H1 (cell line): Measurements from ENCODE around the gene IFNG-AS1. TPM values are rescaled to one million over a fixed set of nuclear protein-coding genes. Genes with fewer than 3 reads are reported as not detected.

ENCODE experiments used
- CTCF ChIA-PET: fragments of 300-600 bp; sonication (Branson Sonifier 250); formaldehyde crosslinking; loops from one replicate; lab custom pipeline; 2021; ENCODE audit not compliant: partially characterized antibody; lab: Charles Lee
- POLR2A ChIA-PET: fragments of 300-600 bp; sonication (Branson Sonifier 250); formaldehyde crosslinking; loops from one replicate; lab custom pipeline; 2021; ENCODE audit warnings: inconsistent platforms; ENCODE audit not compliant: partially characterized antibody; lab: Charles Lee
- DNase-seq, 2 experiments: peaks; one replicate each; pipeline versions ENCODE4 v3.0.0 to v3.0.0-alpha.2; 2010 to 2022; ENCODE audit warnings: low spot score in 2 of 2, low read depth in 1 of 2, mixed read lengths in 1 of 2
- FAIRE-seq: peaks from 2 replicates; lab custom pipeline; 2011; peaks lifted over from hg19 to GRCh38; lab: Jason Lieb, UNC
- H2AFZ ChIP-seq: 2 replicates; pipeline ENCODE4 v1.8.1; 2012; ENCODE audit warnings: low read length, inconsistent platforms
- H2AK5ac ChIP-seq: 2 replicates; pipeline ENCODE4 v1.6.1; 2013; ENCODE audit warnings: low read depth, low read length
- H2BK120ac ChIP-seq: replicated peaks from 2 replicates; pipeline ENCODE3; 2013; ENCODE audit warnings: low read depth, low read length, inconsistent platforms
- H2BK12ac ChIP-seq: 2 replicates; pipeline ENCODE4 v1.6.1; 2013; ENCODE audit warnings: low read depth, low read length
- H2BK15ac ChIP-seq: 2 replicates; pipeline ENCODE4 v1.6.1; 2013; ENCODE audit warnings: low read length
- H2BK20ac ChIP-seq: 2 replicates; pipeline ENCODE4 v1.6.1; 2013; ENCODE audit warnings: low read length
- H2BK5ac ChIP-seq: 2 replicates; pipeline ENCODE4 v1.6.1; 2013; ENCODE audit warnings: low read depth, low read length
- H3K14ac ChIP-seq: 2 replicates; pipeline ENCODE4 v1.6.1; 2013; ENCODE audit warnings: inconsistent platforms; ENCODE audit not compliant: insufficient read length
- H3K18ac ChIP-seq: 2 replicates; pipeline ENCODE4 v1.6.1; 2013; ENCODE audit warnings: low read length; ENCODE audit errors: extremely low read depth
- H3K23ac ChIP-seq: 2 replicates; pipeline ENCODE4 v1.6.1; 2013; ENCODE audit warnings: inconsistent platforms; ENCODE audit not compliant: insufficient read length
- H3K23me2 ChIP-seq: 2 replicates; pipeline ENCODE4 v1.6.1; 2013; ENCODE audit warnings: low read depth, low read length
- H3K27ac ChIP-seq: 2 replicates; pipeline ENCODE4 v1.6.1; 2011; ENCODE audit warnings: low read depth, low read length, inconsistent platforms
- H3K27me3 ChIP-seq, 4 experiments: replicated peaks in 1 of 4; 1 replicate in 1 of 4; 2 replicates in 3 of 4; pipeline versions ENCODE4 v1.6.1 to v1.8.1; 2011 to 2013; ENCODE audit warnings: low read length in 3 of 4, mild to moderate bottlenecking in 3 of 4, inconsistent platforms in 2 of 4, mixed read lengths in 2 of 4, moderate library complexity in 1 of 4; ENCODE audit not compliant: control insufficient read depth in 3 of 4, insufficient read depth in 3 of 4; ENCODE audit errors: extremely low read depth in 1 of 4
- H3K36me3 ChIP-seq, 4 experiments: 2 replicates each; pipeline versions ENCODE4 v1.6.1 to v1.8.1; 2011 to 2013; ENCODE audit warnings: mild to moderate bottlenecking in 4 of 4, low read length in 3 of 4, moderate library complexity in 2 of 4, control low read depth in 1 of 4, inconsistent platforms in 1 of 4; ENCODE audit not compliant: insufficient read depth in 4 of 4, control insufficient read depth in 2 of 4
- H3K4ac ChIP-seq: replicated peaks from 2 replicates; pipeline ENCODE3; 2013; ENCODE audit warnings: low read length, low read depth, mixed read lengths, inconsistent platforms; ENCODE audit not compliant: insufficient read length
- H3K4me1 ChIP-seq, 4 experiments: replicated peaks in 1 of 4; 1 replicate in 1 of 4; 2 replicates in 3 of 4; pipeline versions ENCODE4 v1.6.1 to v1.8.1; 2011 to 2013; ENCODE audit warnings: low read length in 3 of 4, inconsistent platforms in 2 of 4, mixed read lengths in 1 of 4; ENCODE audit not compliant: insufficient read depth in 4 of 4, control insufficient read depth in 3 of 4
- H3K4me2 ChIP-seq, 2 experiments: 2 replicates each; pipeline versions ENCODE4 v1.6.1 to v1.8.1; 2011 to 2013; ENCODE audit warnings: low read depth in 2 of 2, low read length in 2 of 2, control low read depth in 1 of 2, inconsistent platforms in 1 of 2, mild to moderate bottlenecking in 1 of 2; ENCODE audit not compliant: insufficient read depth in 1 of 2
- H3K4me3 ChIP-seq, 4 experiments: fragments of 200-600, 300-600 bp in 1 of 4; sonication (generic), shearing (Covaris generic), sonication (Bioruptor Twin) in 1 of 4; 2 replicates each; pipeline versions ENCODE4 v1.5.1 to v1.8.1; 2011 to 2016; ENCODE audit warnings: low read length in 4 of 4, low read depth in 3 of 4, control low read depth in 2 of 4, inconsistent platforms in 2 of 4, mild to moderate bottlenecking in 2 of 4, mixed read lengths in 1 of 4, moderate library complexity in 1 of 4; ENCODE audit not compliant: insufficient read depth in 2 of 4; ENCODE audit errors: extremely low read depth in 1 of 4
- H3K56ac ChIP-seq: replicated peaks from 2 replicates; pipeline ENCODE3; 2013; ENCODE audit warnings: low read depth, mild to moderate bottlenecking, mixed read lengths, low read length, inconsistent platforms; ENCODE audit not compliant: insufficient read length
- H3K79me1 ChIP-seq: 2 replicates; pipeline ENCODE4 v1.6.1; 2013; ENCODE audit warnings: low read depth, low read length, control low read depth
- H3K79me2 ChIP-seq, 2 experiments: 2 replicates each; pipeline versions ENCODE4 v1.6.1 to v1.8.1; 2012 to 2013; ENCODE audit warnings: low read length in 2 of 2, mild to moderate bottlenecking in 2 of 2, inconsistent platforms in 1 of 2; ENCODE audit not compliant: insufficient read depth in 2 of 2, control insufficient read depth in 1 of 2
- H3K9ac ChIP-seq, 4 experiments: replicated peaks in 1 of 4; 1 replicate in 1 of 4; 2 replicates in 3 of 4; pipeline versions ENCODE4 v1.6.1 to v1.8.1; 2011 to 2013; ENCODE audit warnings: low read depth in 3 of 4, low read length in 3 of 4, control low read depth in 2 of 4, mild to moderate bottlenecking in 2 of 4, moderate library complexity in 2 of 4, inconsistent platforms in 1 of 4; ENCODE audit errors: extremely low read depth in 1 of 4
- H3K9me3 ChIP-seq, 2 experiments: 2 replicates each; pipeline versions ENCODE4 v1.6.1 to v1.8.1; 2012 to 2013; ENCODE audit warnings: mild to moderate bottlenecking in 2 of 2, moderate library complexity in 2 of 2, control low read depth in 1 of 2, inconsistent platforms in 1 of 2, low read depth in 1 of 2, low read length in 1 of 2, mixed read lengths in 1 of 2; ENCODE audit not compliant: insufficient read depth in 2 of 2
- H4K20me1 ChIP-seq, 2 experiments: replicated peaks in 1 of 2; 2 replicates each; pipeline versions ENCODE3 to v1.8.1; 2011 to 2013; ENCODE audit warnings: inconsistent platforms in 2 of 2, low read length in 2 of 2, mild to moderate bottlenecking in 1 of 2; ENCODE audit not compliant: insufficient read depth in 2 of 2, control insufficient read depth in 1 of 2
- H4K5ac ChIP-seq: 2 replicates; pipeline ENCODE4 v1.6.1; 2013; ENCODE audit warnings: low read length, low read depth, mixed read lengths, inconsistent platforms; ENCODE audit not compliant: insufficient read length
- H4K8ac ChIP-seq: 2 replicates; pipeline ENCODE4 v1.8.0; 2013; ENCODE audit warnings: mild to moderate bottlenecking, moderate library complexity, low read length, inconsistent platforms; ENCODE audit not compliant: insufficient read depth; ENCODE audit errors: extremely low read depth
- H4K91ac ChIP-seq: replicated peaks from 2 replicates; pipeline ENCODE3; 2013; ENCODE audit warnings: low read length, mixed read lengths, inconsistent platforms; ENCODE audit not compliant: insufficient read length
- SAP30 ChIP-seq: fragments of 300-600 bp; sonication (generic); IDR thresholded peaks from 2 replicates; pipeline ENCODE4 v1.7.1; 2012; ENCODE audit warnings: low read length, moderate library complexity, mild to moderate bottlenecking, inconsistent platforms; ENCODE audit not compliant: insufficient read depth, insufficient replicate concordance
- WGBS, 2 experiments: shearing (Covaris generic) in 1 of 2; methylation state at CpG; one replicate each; pipeline versions ENCODE4 v1.1.6 to v1.1.7; 2013 to 2015; ENCODE audit warnings: low lambda C conversion rate in 2 of 2, mixed read lengths in 2 of 2, inconsistent platforms in 1 of 2, low coverage in 1 of 2, missing lambda C conversion rate in 1 of 2; ENCODE audit not compliant: insufficient replicate concordance in 2 of 2, insufficient coverage in 1 of 2, insufficient read length in 1 of 2; ENCODE audit errors: extremely low coverage in 1 of 2, missing lambda C conversion rate in 1 of 2; 5-methylcytosine and 5-hydroxymethylcytosine counted together
- polyA plus RNA-seq, 7 experiments: library from polyadenylated mRNA; depleted of rRNA in 3 of 7; stranded (reverse) in 5 of 7; unstranded in 2 of 7; fragments of >200 nt in 5 of 7; fragments of 200-250 nt in 2 of 7; gene quantifications; 1 replicate in 5 of 7; 2 replicates in 1 of 7; 4 replicates in 1 of 7; pipeline versions ENCODE4 v1.2.1 to v1.2.3, GENCODE V29; 2011 to 2013; ENCODE audit warnings: missing spikeins in 2 of 7, mixed read lengths in 2 of 7
- total RNA-seq: library from RNA; stranded (reverse); fragmentation: NEBNext Ultra II Directional; extraction: Animal tissue kit (Norgen Biotek cat#: 25700); gene quantifications from 2 replicates; pipeline ENCODE4 v1.2.1, GENCODE V29; 2021

IFNG-AS1 gene
- total and polyA plus RNA-seq, 2 of the 8 experiments (the other 6 are each of a cell fraction or from before 2014, with no cell fraction given) = not detected

GRCh38 chr12:67980391-67980790, 8.9 kb upstream of the IFNG-AS1 start:
- Histone ChIP-seq H3K9me3 (no peaks in the 10 kb centered on the region), H3K14ac (no peak overlapping the region), H2AFZ (no peak overlapping the region), H3K4me1 (peaks cover 0 to 3% (median 1%) of the 10 kb centered on the region in 4 experiments; a peak in 2 of 7 replicates), H3K4ac (no peak overlapping the region), H2BK20ac (no peak overlapping the region), H2BK12ac (no peak overlapping the region), H4K8ac (no peak overlapping the region), H4K5ac (no peak overlapping the region), H3K23me2 (no peaks in the 10 kb centered on the region), H3K79me2 (no peaks in the 10 kb centered on the region), H2AK5ac (no peak overlapping the region), H3K27me3 (no peaks in the 10 kb centered on the region), H3K27ac (no peak overlapping the region), H3K23ac (no peak overlapping the region), H3K36me3 (no peaks in the 10 kb centered on the region), H2BK120ac (no peak overlapping the region), H3K4me2 (no peak overlapping the region), H2BK15ac (no peak overlapping the region), H3K79me1 (no peaks in the 10 kb centered on the region), H3K56ac (no peak overlapping the region), H4K20me1 (no peaks in the 10 kb centered on the region), H3K9ac (no peak overlapping the region), H4K91ac (no peak overlapping the region), H3K4me3 (no peak overlapping the region), H2BK5ac (no peak overlapping the region), H3K18ac (no peak overlapping the region)
- POLR2A ChIA-PET = no interaction called here
- 93% methylated on average over 1 of the region's 1 CpG; no CpG with 5 or more reads in 1 of the 2 experiments for WGBS, 2 experiments
- no peak for FAIRE-seq
- CTCF ChIA-PET = no interaction called here
- no peak for DNase-seq
- no peak for TF ChIP-seq SAP30
